GM21717 (cell line): Measurements from ENCODE around the gene MYO16.

Experiments
- ATAC-seq: cut with Tn5 transposase; IDR thresholded peaks from one replicate; pipeline ENCODE4 v1.9.1; 2021; ENCODE audit warnings: mild to moderate bottlenecking, moderate library complexity; ENCODE audit not compliant: unreplicated experiment

The MYO16 gene

GRCh38 chr13:108662528-108662927 lies 33.1 kb downstream of the MYO16 start:
- no peak for ATAC-seq

- no peak for ATAC-seq
These were observed 34.3 kb downstream of the MYO16 start for GRCh38 chr13:108663710-108664109.

DNA sequence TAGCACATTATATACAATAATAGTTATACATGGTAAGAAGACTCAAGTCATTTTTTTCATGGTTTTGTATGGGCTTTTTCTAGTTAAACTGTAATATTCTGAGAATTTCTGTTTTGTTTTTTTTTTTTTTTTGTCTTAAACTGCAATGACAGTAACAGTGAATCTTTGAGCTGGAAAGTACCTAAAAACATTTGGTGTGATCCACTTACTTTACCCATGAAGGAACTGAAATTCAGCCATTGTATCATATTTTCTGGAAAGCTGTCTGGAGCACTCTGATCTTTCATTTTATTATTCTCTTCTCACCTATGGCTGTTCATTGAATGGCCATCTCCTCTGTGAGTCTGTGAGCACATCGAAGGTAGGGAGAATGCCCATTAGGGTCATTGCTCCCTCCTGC lies 37.8 kb downstream of the MYO16 start:
- ATAC-seq: no peak

DNA sequence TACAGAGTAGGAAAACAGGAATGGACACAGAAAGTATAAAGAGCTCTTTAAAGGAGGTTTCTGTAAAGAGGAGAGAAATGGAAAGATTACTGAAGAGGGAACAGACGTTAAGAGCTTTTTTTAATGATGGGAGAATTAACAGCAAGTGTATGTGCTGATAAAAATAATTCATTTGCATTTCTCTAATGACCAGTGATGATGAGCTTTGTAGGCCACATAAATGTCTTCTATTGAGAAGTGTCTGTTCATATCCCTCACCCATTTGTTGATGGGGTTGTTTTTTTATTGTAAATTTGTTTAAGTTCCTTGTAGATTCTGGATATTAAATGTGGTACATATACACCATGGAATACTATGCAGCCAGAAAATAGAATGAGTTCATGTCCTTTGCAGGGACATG lies 40.0 kb downstream of the MYO16 start:
- ATAC-seq: no peak

GRCh38 chr13:108674346-108674745 lies 44.9 kb downstream of the MYO16 start:
- no peak for ATAC-seq

DNA sequence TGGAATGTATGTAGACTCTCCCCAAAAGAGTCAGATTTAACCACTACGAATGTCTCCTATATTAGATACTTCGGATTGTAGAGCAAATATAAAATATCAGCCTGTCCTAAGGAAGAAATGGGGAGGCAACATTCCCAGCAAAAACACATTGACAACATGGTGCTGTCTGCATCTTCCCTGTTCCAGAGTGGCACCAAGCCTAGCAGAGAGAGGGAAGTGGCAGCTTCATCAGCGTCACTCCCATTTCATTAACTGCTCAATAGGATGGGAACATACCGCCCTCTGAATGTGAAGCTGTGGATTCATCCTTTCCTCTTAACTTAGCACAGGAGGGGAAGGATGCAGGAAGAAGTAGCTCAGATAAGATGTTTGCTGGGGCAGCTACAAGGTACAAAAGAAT lies 45.4 kb downstream of the MYO16 start:
- no peak for ATAC-seq

DNA sequence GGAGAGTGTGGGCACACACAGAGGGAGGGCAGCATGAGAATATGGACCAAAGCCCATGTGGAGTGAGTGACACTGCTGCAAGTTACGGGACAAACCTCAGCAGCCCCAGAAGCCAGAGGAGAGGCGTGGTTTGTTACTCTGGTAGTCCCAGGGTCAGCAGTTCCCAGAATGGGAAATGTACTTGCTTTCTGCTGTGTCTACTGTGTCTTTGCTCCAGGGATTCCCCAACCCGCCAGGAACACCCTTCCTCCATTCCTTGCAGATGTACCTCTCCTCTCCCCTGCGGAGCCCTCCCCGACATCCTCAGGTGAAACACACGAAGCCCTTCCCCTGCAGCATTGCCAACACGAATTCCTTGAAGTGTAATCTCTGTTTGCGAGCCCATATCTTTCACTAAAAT lies 47.2 kb downstream of the MYO16 start:
- no peak for ATAC-seq

DNA sequence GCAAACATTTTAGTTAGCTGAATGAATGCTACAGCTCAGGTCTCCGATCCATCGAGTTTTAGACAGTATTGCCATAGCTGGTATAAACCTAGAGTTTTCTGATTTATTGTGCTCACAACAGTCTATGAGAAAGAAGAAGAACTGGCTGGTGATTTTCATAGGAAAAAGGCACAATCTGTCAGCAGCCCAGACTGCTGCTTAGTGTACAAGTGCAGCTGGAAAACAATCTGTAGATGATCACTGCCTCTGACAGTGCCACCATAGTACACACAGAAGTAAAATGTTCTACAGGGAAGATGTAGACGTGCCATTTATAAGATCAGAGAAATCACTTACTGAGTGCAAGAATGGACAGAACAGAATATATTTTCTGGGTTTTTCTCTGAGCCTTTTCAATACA lies 48.4 kb downstream of the MYO16 start:
- no peak for ATAC-seq

DNA sequence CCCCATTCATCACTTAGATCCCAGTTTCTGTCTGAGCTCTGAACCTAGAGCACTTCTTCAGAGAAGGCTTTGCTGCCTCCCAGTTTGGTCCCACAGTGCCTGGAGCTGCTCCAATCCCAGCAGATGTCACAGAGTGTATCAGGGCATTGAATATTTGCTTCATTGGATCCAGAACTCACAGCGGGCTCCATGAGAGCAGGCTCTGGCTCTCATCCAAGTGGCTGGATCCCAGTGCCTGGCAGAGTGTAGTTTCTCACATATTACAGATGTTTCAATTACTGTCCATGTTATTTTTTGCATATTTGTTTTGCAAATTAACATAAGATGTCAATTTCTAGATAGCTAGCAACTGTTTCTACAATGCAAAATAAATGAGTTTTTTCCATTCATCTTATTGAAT lies 50.6 kb downstream of the MYO16 start:
- ATAC-seq: no peak

GRCh38 chr13:108681986-108682575 lies 52.7 kb downstream of the MYO16 start:
- no peak for ATAC-seq

DNA sequence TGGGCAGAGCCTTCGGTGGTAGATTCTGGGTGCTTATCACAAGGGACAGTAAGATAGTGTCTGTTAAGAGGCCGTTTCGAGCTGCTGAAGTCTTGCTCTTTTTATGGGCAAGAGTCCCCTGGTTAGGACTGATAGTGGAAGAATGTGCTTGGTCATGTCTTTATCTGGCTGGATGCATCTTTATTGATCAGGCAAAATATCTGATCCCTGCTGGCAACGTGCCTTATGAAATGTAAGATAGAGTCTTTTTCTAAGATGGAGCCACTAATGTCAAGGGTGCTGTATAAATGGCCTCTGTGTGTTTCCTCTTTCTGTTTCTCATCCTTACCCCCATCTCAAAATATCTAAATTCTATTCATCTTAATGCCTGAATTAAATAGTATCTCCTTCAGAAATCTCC lies 53.3 kb downstream of the MYO16 start:
- ATAC-seq: no peak

GRCh38 chr13:108686027-108686426 lies 56.6 kb downstream of the MYO16 start:
- ATAC-seq: no peak

- ATAC-seq: no peak
These were observed 61.3 kb downstream of the MYO16 start for GRCh38 chr13:108690726-108691125.

GRCh38 chr13:108700422-108701170 lies 71.2 kb downstream of the MYO16 start:
- ATAC-seq: no peak

- ATAC-seq: no peak
These were observed 72.8 kb downstream of the MYO16 start for GRCh38 chr13:108702171-108702570.

- ATAC-seq: no peak
These were observed 75.6 kb downstream of the MYO16 start for GRCh38 chr13:108705031-108705430.

DNA sequence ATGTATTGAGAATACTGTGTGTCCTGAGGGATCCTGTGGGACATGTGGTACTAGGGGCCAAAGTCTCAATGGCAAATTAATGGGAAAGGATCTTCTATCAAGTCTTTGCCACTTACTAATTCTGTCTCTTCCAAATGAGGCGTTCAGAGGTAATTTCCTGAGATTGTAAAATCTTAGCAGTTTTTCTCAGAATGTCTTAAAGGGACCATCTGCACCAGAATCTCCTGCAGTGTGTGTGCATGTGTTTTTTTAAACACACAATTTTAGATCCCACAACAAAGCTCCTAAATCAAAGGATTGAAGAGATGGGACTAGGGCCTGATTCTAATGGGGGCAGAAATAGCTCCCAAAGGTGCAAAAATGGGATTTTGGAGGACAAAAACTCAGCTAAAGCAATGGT lies 78.2 kb downstream of the MYO16 start:
- no peak for ATAC-seq

DNA sequence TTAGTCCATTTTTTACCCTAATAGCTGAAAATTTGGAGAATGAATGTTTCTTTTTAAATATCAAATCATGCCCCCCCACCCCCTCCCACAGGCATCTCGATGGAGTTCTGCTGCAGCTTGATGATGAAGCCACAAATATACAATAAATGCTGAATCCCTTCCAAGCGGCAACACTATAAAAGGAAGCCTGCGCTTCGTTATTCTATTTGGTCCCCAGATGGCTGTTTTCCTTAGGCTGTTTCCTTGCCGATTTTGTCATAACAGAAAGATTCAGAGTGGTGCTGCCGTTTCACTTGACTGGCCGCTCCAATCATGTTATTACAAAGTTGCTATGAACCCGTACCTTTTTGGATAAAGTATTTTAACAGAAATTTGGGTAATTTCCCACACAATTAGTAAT lies 79.5 kb downstream of the MYO16 start:
- no peak for ATAC-seq

DNA sequence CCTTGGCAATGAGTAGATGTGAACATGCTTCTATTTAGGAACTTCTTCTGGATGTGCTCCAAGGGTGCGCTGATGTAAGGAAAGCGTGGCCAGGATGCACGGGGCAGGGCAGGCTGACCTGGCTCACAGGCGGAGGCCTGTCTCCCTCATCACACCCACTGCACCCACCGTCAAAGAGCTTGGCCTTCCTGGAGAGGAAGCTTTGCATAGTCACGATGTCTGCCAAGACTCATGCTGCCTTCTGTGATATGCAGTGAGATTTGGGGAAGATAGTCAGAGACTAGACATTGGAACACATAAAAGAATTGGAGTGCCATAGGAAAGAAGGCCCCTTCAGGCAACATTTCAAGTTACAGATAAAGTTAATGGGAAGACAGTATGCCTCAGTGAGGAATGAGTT lies 82.0 kb downstream of the MYO16 start:
- ATAC-seq: no peak

DNA sequence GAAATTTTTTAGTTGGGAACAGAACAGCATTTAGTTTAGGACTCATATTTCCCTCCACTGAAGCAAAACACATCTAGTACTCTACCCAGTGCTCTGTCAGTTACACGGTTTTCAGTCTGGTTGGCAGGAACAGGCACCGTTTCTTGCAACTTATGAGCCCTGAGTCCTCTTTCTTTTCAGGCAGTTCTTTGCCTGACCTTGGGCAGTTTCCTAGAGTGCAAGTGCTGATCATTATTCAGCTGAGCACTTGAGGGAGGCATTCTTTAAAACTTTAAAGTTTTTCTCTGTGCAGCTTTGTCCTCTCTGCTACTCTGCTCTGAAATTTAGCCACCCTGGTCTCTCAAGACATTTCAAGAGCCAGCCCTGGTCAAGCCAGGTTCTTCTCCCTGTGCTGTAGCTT lies 96.1 kb downstream of the MYO16 start:
- ATAC-seq: no peak

- no peak for ATAC-seq
These were observed 99.0 kb downstream of the MYO16 start for GRCh38 chr13:108728370-108728769.

GRCh38 chr13:108733022-108733560 lies 103.7 kb downstream of the MYO16 start:
- ATAC-seq: no peak

GRCh38 chr13:108734676-108735075 lies 105.3 kb downstream of the MYO16 start:
- ATAC-seq: no peak
